ENCODE results near the gene SUGCT.
"Not testable (repeated sequence)": the region's sequence is repeated elsewhere in the genome, so short reads cannot be mapped to it uniquely, and the experiment has no call there.

Gene SUGCT

DNA sequence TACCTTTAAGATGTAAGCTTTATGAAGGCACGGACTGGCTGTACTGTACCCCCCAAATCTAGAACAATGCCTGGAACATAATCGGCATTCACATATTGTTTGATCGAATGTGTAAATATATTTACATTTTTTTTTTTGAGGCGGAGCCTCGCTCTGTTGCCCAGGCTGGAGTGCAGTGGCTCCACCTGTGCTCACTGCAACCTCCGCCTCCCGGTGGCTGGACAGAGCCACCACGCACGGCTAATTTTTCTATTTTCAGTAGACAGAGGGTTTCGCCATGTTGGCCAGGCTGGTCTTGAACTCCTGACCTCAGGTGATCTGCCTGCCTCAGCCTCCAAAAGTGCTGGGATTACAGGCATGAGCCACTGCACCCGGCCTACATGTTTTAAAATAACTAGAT is 118.6 kb downstream of the SUGCT start:
- H3K9ac ChIP-seq (ENCODE audit: low read length); H3K27me3 ChIP-seq (ENCODE audit: control insufficient read depth, insufficient read depth, low read length); H3K4me3 ChIP-seq (ENCODE audit: low read depth, low read length); H3K36me3 ChIP-seq (ENCODE audit: control insufficient read depth, insufficient read depth, low read length); H3K9me3 ChIP-seq (ENCODE audit: control insufficient read depth, insufficient read depth, low read depth, low read length); H3K27ac ChIP-seq (ENCODE audit: low read depth, low read length); H3K4me1 ChIP-seq (ENCODE audit: control insufficient read depth, insufficient read depth, low read length): not testable (repeated sequence)

DNA sequence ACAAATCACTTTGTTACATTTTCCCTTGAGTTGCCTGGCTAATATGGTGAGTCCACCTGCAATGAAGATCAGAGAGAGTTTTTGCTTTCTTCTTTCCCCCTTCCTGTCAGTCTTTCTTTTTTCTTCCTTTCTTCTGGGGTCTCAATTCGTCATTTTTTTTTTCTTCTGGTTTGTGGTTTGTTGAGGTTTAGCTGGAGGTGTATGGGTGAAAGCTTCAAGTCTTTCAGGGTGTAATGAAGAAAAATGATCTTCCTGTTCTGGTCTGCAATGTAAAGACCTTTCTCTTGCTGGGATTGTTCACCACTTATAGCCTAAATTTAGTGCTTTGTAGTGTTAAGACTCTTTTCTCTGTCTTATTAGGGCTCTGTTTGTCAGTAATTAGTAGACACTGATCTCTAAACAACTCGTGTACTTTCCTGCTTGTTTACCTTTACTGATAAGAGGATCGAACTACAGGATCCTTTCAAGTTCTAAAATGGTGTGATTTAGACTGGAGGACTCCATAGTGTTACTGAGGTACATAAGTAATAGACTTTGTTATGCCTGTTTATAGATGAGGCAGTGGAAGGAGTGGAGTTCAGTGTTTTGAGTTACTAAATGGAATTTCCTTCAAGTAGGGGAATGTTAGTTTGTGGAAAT is 129.1 kb downstream of the SUGCT start:
- Histone ChIP-seq H3K9me3 (ENCODE audit: control insufficient read depth, insufficient read depth, low read depth, low read length) (no peaks in the 10 kb centered on the region), H3K27ac (ENCODE audit: low read depth, low read length) (no peak overlapping the region), H3K4me1 (ENCODE audit: control insufficient read depth, insufficient read depth, low read length) (no peaks in the 10 kb centered on the region)

DNA sequence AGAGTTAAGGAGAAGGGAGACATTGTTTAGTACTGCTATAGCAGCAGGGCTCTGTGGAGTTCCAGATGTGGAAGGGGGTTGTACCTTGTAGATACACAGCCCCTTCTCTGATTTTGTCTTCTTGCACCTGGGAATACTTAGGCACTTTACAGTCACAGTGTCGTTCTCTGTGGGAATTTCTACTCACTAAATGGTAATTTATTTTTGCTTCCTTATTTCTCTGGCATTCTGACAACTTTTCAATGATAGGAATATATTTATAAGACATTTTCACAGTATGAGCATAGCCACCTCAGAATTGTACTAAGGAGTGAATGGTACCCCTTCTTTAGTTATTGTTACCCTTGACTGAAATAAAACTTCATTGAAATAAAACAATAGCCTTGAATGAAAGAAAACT is 132.8 kb downstream of the SUGCT start:
- Histone ChIP-seq H3K9me3 (ENCODE audit: control insufficient read depth, insufficient read depth, low read depth, low read length) (no peaks in the 10 kb centered on the region), H3K36me3 (ENCODE audit: control insufficient read depth, insufficient read depth, low read length) (no peaks in the 10 kb centered on the region), H3K4me3 (ENCODE audit: low read depth, low read length) (no peak overlapping the region), H3K27me3 (ENCODE audit: control insufficient read depth, insufficient read depth, low read length) (no peaks in the 10 kb centered on the region), H3K27ac (ENCODE audit: low read depth, low read length) (no peak overlapping the region), H3K4me1 (ENCODE audit: control insufficient read depth, insufficient read depth, low read length) (no peaks in the 10 kb centered on the region), H3K9ac (ENCODE audit: low read length) (no peak overlapping the region)

More for the DNA sequence above, 129.1 kb downstream of the SUGCT start:
- Histone ChIP-seq H3K27me3 (ENCODE audit: control insufficient read depth, insufficient read depth, low read length) (no peaks in the 10 kb centered on the region), H3K4me3 (ENCODE audit: low read depth, low read length) (no peak overlapping the region), H3K9ac (ENCODE audit: low read length) (no peak overlapping the region), H3K36me3 (ENCODE audit: control insufficient read depth, insufficient read depth, low read length) (no peaks in the 10 kb centered on the region)

DNA sequence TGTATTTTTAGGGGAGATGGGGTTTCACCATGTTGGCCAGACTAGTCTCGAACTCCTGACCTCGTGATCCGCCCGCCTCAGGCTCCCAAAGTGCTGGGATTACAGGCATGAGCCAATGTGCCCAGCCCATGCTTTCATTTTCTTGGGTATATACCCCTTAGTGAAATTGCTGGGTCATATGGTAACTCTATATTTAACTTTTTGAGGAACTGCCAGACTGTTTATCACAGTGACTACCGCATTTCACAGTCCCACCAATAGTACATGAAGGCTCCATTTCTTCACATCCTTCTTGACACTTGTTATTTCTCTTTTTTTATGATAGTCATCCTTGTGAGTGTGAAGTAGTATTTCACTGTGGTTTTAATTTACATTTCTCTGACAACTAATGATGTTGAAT is 134.0 kb downstream of the SUGCT start:
- H3K27me3 ChIP-seq (ENCODE audit: control insufficient read depth, insufficient read depth, low read length); H3K4me3 ChIP-seq (ENCODE audit: low read depth, low read length); H3K36me3 ChIP-seq (ENCODE audit: control insufficient read depth, insufficient read depth, low read length); H3K27ac ChIP-seq (ENCODE audit: low read depth, low read length); H3K9ac ChIP-seq (ENCODE audit: low read length); H3K9me3 ChIP-seq (ENCODE audit: control insufficient read depth, insufficient read depth, low read depth, low read length); H3K4me1 ChIP-seq (ENCODE audit: control insufficient read depth, insufficient read depth, low read length): not testable (repeated sequence)

DNA sequence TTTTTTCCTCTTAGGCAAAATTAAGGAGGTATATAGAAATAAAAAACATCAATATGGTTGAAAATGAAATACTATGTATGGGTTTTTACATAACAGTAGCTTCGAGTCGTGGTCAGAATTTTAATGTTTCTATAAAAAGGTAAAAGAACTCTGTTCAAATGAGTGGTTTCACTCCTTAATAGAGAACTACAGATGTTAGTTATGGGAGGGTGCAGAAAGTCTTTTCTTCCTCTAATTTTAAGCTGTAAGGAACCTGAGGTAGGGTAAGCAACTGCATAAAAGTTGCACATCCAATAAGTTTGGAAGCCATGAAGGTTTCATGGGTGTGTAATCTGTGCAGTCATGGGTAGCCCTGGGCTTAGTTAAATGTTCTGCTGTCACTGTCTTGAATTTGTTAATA is 141.3 kb downstream of the SUGCT start:
- Histone ChIP-seq H3K27me3 (ENCODE audit: control insufficient read depth, insufficient read depth, low read length) (no peaks in the 10 kb centered on the region), H3K27ac (ENCODE audit: low read depth, low read length) (no peak overlapping the region), H3K9ac (ENCODE audit: low read length) (no peak overlapping the region), H3K36me3 (ENCODE audit: control insufficient read depth, insufficient read depth, low read length) (no peaks in the 10 kb centered on the region), H3K4me1 (ENCODE audit: control insufficient read depth, insufficient read depth, low read length) (no peaks in the 10 kb centered on the region), H3K4me3 (ENCODE audit: low read depth, low read length) (no peak overlapping the region), H3K9me3 (ENCODE audit: control insufficient read depth, insufficient read depth, low read depth, low read length) (no peaks in the 10 kb centered on the region)

DNA sequence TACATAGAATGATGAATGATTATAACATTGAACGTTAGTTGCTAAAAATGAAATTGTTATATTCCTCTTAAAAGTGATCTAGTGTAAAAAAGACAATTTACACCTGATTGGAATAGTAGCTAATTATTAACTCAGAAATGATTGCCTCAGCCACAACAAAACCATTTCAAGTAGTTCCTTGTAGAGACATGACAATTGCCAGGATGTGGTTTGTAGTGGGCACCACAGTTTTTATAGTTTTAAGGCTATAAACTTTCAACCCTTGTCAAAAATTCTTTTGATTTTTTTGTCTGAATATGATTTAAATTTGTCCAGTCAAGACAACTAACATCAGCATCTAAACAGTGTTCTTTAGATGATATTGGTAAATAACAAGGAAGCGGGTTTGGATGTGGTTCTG is 145.2 kb downstream of the SUGCT start:
- H3K9me3 ChIP-seq (ENCODE audit: control insufficient read depth, insufficient read depth, low read depth, low read length) = no peaks in the 10 kb centered on the region
- H3K4me3 ChIP-seq (ENCODE audit: low read depth, low read length) = no peak overlapping the region
- H3K9ac ChIP-seq (ENCODE audit: low read length) = no peak overlapping the region
- H3K4me1 ChIP-seq (ENCODE audit: control insufficient read depth, insufficient read depth, low read length) = no peaks in the 10 kb centered on the region
- no peak overlapping the region for H3K27ac ChIP-seq (ENCODE audit: low read depth, low read length)
- no peaks in the 10 kb centered on the region for H3K36me3 ChIP-seq (ENCODE audit: control insufficient read depth, insufficient read depth, low read length)
- no peaks in the 10 kb centered on the region for H3K27me3 ChIP-seq (ENCODE audit: control insufficient read depth, insufficient read depth, low read length)

DNA sequence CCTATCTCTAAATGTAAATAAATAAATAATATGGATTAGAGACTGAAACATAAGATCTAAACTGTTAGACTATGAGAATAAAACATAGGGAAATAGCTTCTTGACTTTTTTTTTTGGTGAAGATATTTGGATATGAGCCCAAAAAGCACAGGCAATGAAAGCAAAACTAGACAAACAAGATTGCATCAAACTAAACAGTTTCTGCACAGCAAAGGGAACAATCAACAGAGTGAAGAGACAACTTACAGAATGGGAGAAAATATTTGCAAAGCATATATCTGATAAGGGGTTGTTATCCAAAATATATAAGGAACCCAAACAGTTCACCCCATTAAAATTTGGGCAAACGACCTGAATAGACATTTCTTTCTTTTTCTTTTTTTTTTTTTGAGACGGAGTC is 148.1 kb downstream of the SUGCT start:
- no peaks in the 10 kb centered on the region for H3K4me1 ChIP-seq (ENCODE audit: control insufficient read depth, insufficient read depth, low read length)
- no peaks in the 10 kb centered on the region for H3K9me3 ChIP-seq (ENCODE audit: control insufficient read depth, insufficient read depth, low read depth, low read length)
- no peak overlapping the region for H3K9ac ChIP-seq (ENCODE audit: low read length)
- no peak overlapping the region for H3K27ac ChIP-seq (ENCODE audit: low read depth, low read length)
- no peaks in the 10 kb centered on the region for H3K36me3 ChIP-seq (ENCODE audit: control insufficient read depth, insufficient read depth, low read length)
- H3K27me3 ChIP-seq (ENCODE audit: control insufficient read depth, insufficient read depth, low read length) = no peaks in the 10 kb centered on the region
- no peak overlapping the region for H3K4me3 ChIP-seq (ENCODE audit: low read depth, low read length)

DNA sequence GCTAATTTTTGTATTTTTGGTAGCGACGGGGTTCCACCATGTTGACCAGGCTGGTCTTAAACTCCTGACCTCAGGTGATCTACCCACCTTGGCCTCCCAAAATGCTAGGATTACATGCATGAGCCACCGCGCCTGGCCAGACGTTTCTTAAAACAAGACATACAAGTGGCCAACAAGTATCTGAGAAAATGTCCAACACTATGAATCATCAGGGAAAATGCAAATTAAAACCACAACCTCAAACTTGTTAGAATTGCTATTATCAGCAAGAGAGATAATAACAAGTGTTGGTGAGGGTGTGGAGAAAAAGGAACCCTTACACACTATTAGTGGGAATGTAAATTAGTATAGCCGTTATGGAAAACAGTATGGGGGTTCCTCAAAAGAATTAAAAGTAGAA is 148.6 kb downstream of the SUGCT start:
- Histone ChIP-seq H3K4me3 (ENCODE audit: low read depth, low read length) (no peak overlapping the region), H3K4me1 (ENCODE audit: control insufficient read depth, insufficient read depth, low read length) (no peaks in the 10 kb centered on the region), H3K9me3 (ENCODE audit: control insufficient read depth, insufficient read depth, low read depth, low read length) (no peaks in the 10 kb centered on the region), H3K36me3 (ENCODE audit: control insufficient read depth, insufficient read depth, low read length) (no peaks in the 10 kb centered on the region), H3K27ac (ENCODE audit: low read depth, low read length) (no peak overlapping the region), H3K27me3 (ENCODE audit: control insufficient read depth, insufficient read depth, low read length) (no peaks in the 10 kb centered on the region), H3K9ac (ENCODE audit: low read length) (no peak overlapping the region)

DNA sequence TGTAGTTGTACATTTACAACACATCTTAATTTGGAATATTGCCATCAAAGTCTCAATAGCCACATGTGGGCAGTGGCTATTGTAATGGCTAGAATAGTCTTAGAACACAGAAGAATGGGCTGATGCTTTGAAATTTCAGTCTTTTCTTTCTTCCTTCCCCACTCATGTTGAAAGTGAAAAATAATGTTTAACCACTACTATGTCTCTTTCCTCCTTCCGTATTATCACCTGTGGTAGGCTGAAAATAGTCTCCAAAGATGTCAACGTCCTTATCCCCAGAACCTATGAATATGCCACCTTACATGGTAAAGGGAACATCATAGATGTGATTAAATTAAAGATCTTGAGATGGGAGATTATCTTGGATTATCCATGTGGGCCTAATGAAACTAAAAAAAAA is 154.0 kb downstream of the SUGCT start:
- Histone ChIP-seq H3K9me3 (ENCODE audit: control insufficient read depth, insufficient read depth, low read depth, low read length) (no peaks in the 10 kb centered on the region), H3K27me3 (ENCODE audit: control insufficient read depth, insufficient read depth, low read length) (no peaks in the 10 kb centered on the region), H3K36me3 (ENCODE audit: control insufficient read depth, insufficient read depth, low read length) (no peaks in the 10 kb centered on the region), H3K4me3 (ENCODE audit: low read depth, low read length) (no peak overlapping the region), H3K9ac (ENCODE audit: low read length) (no peak overlapping the region), H3K4me1 (ENCODE audit: control insufficient read depth, insufficient read depth, low read length) (no peaks in the 10 kb centered on the region), H3K27ac (ENCODE audit: low read depth, low read length) (no peak overlapping the region)

DNA sequence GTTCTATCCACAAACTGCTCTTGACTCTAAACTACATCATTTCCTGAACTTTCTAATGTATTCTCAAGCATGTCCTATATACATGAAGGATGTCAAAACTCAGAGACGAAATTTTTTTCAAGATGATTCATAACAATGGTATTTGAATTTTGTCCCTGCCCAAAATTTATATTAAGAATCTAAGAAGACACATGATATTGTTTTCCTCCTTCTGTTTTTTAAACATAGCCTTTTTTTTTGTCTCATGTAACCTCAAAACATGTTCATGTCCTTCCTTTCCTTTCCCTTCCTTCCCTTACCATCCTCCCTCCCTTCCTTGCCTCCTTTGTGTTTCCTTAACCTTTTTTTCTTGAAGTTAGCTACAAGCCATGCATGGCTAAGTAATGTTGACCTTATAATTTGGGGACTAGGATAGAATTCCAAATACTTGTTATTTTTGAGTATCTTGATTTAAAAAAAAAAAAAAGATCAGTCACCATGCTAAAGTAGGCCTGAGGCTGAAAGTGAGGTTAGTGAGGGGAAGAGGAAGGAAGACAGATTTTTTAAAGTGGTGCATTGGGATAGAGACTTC is 163.0 kb downstream of the SUGCT start:
- no peak overlapping the region for H3K9ac ChIP-seq (ENCODE audit: low read length)
- peaks cover 11% of the 10 kb centered on the region for H3K4me1 ChIP-seq (ENCODE audit: control insufficient read depth, insufficient read depth, low read length)
- no peak overlapping the region for H3K27ac ChIP-seq (ENCODE audit: low read depth, low read length)
- no peaks in the 10 kb centered on the region for H3K27me3 ChIP-seq (ENCODE audit: control insufficient read depth, insufficient read depth, low read length)
- H3K36me3 ChIP-seq (ENCODE audit: control insufficient read depth, insufficient read depth, low read length) = no peaks in the 10 kb centered on the region
- H3K9me3 ChIP-seq (ENCODE audit: control insufficient read depth, insufficient read depth, low read depth, low read length) = no peaks in the 10 kb centered on the region
- H3K4me3 ChIP-seq (ENCODE audit: low read depth, low read length) = no peak overlapping the region

DNA sequence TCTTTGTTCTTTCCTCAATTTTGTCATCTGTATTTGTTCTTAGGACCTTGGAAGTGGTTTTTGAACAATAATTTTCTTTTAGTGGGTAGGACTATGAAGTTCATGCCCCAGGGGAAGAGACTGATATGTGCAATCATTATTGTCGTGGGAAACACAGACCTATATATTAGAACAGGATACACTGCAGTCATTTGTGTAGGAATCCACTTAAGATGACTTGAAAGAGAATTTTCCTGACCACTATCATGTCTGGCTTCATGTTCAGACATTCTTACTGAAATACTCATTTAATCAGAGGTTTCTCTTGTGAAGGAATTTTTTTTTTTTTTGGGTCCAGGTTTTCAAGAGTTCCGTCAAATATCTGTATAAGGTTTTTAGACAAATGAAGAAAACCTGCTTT is 163.6 kb downstream of the SUGCT start:
- Histone ChIP-seq H3K36me3 (ENCODE audit: control insufficient read depth, insufficient read depth, low read length) (no peaks in the 10 kb centered on the region), H3K9me3 (ENCODE audit: control insufficient read depth, insufficient read depth, low read depth, low read length) (no peaks in the 10 kb centered on the region), H3K27me3 (ENCODE audit: control insufficient read depth, insufficient read depth, low read length) (no peaks in the 10 kb centered on the region), H3K4me1 (ENCODE audit: control insufficient read depth, insufficient read depth, low read length) (peaks cover 11% of the 10 kb centered on the region), H3K9ac (ENCODE audit: low read length) (no peak overlapping the region), H3K4me3 (ENCODE audit: low read depth, low read length) (no peak overlapping the region), H3K27ac (ENCODE audit: low read depth, low read length) (no peak overlapping the region)

Data from HUES6 (cell line).